CD4-positive, alpha-beta T cell (primary cell): ENCODE measurements around the gene MYO3A. TPM values are rescaled to one million over a fixed set of nuclear protein-coding genes. Genes with fewer than 3 reads are reported as not detected.

ENCODE experiments used
- ATAC-seq: fragments of 200-7000 bp; cut with Tn5 transposase; one replicate; pipeline ENCODE4 v1.10.0; 2022; ENCODE audit warnings: mild to moderate bottlenecking; ENCODE audit not compliant: poor library complexity
- CTCF ChIA-PET: fragments of 350-600 bp; sonication (Branson Sonifier 250); formaldehyde crosslinking; loops from one replicate; lab custom pipeline; 2021; ENCODE audit warnings: antibody characterized with exemption, inconsistent platforms; lab: Charles Lee
- POLR2A ChIA-PET: fragments of 350-600 bp; sonication (Branson Sonifier 250); formaldehyde crosslinking; loops from one replicate; lab custom pipeline; 2021; ENCODE audit warnings: antibody characterized with exemption, inconsistent platforms; lab: Charles Lee
- DNase-seq, 14 experiments: peaks; one replicate each; pipeline ENCODE4 v3.0.0-alpha.2; 2013 to 2020; ENCODE audit warnings: mixed read lengths in 2 of 14
- H3K27ac ChIP-seq, 2 donors: one replicate each; pipeline versions ENCODE4 v1.5.1 to v1.7.0; 2013; ENCODE audit warnings: low read length in 2 of 2, low read depth in 1 of 2, mild to moderate bottlenecking in 1 of 2
- H3K27me3 ChIP-seq, 2 experiments: 1 replicate in 1 of 2; 2 replicates in 1 of 2; pipeline versions ENCODE4 v1.6.1 to v1.7.0; 2013; ENCODE audit warnings: low read length in 2 of 2, control low read depth in 1 of 2, mild to moderate bottlenecking in 1 of 2, moderate library complexity in 1 of 2; ENCODE audit not compliant: insufficient read depth in 2 of 2, control insufficient read depth in 1 of 2
- H3K36me3 ChIP-seq: one replicate; pipeline ENCODE4 v1.6.1; 2013; ENCODE audit warnings: low read length, control low read depth; ENCODE audit not compliant: insufficient read depth
- H3K4me1 ChIP-seq: one replicate; pipeline ENCODE4 v1.6.1; 2013; ENCODE audit warnings: low read length, control low read depth; ENCODE audit not compliant: insufficient read depth
- H3K4me3 ChIP-seq: one replicate; pipeline ENCODE4 v1.5.1; 2013; ENCODE audit warnings: mild to moderate bottlenecking, low read length, moderate library complexity
- H3K9me3 ChIP-seq, 2 experiments: 1 replicate in 1 of 2; 2 replicates in 1 of 2; pipeline versions ENCODE4 v1.6.1 to v1.7.0; 2013; ENCODE audit warnings: low read length in 2 of 2, mild to moderate bottlenecking in 2 of 2, control low read depth in 1 of 2, moderate library complexity in 1 of 2; ENCODE audit not compliant: control insufficient read depth in 1 of 2, insufficient read depth in 1 of 2
- H3K27ac Mint-ChIP-seq: one replicate; pipeline ENCODE4 v1.8.0; 2020; ENCODE audit warnings: mixed read lengths
- H3K27me3 Mint-ChIP-seq: one replicate; pipeline ENCODE4 v1.8.0; 2021; ENCODE audit warnings: mixed read lengths
- H3K36me3 Mint-ChIP-seq: one replicate; pipeline ENCODE4 v1.8.0; 2021; ENCODE audit warnings: low read depth, mixed read lengths
- H3K4me1 Mint-ChIP-seq: one replicate; pipeline ENCODE4 v1.8.0; 2021; ENCODE audit warnings: low read depth, mixed read lengths
- H3K4me3 Mint-ChIP-seq: one replicate; pipeline ENCODE4 v1.8.0; 2020; ENCODE audit warnings: mild to moderate bottlenecking, mixed read lengths
- H3K9me3 Mint-ChIP-seq: one replicate; pipeline ENCODE4 v1.8.0; 2020; ENCODE audit warnings: mixed read lengths
- intact Hi-C, 2 experiments: fragments of 100-400 bp; cut with DNase I in 1 of 2; cut with micrococcal nuclease in 1 of 2; formaldehyde crosslinking; loops; one replicate each; pipeline versions ENCODE4 v1.15.1 to v1.9.0; 2023 to 2025; cut with DNase I, micrococcal nuclease
- total RNA-seq, 174 experiments: library from RNA in 2 of 174; stranded (reverse) in 2 of 174; gene quantifications; one replicate each; pipeline ENCODE4 v1.2.3 and lab custom pipeline; 2021 to 2026
- TF ChIP-seq, protein P1 (sequence below): fragments of 200-600 bp; IDR thresholded peaks from one replicate; pipeline ENCODE4 v1.8.0; 2022; ENCODE audit warnings: antibody characterized with exemption, mild to moderate bottlenecking

MYO3A gene
- total RNA-seq, 2 experiments from 2014 or later, result not detected

DNA sequence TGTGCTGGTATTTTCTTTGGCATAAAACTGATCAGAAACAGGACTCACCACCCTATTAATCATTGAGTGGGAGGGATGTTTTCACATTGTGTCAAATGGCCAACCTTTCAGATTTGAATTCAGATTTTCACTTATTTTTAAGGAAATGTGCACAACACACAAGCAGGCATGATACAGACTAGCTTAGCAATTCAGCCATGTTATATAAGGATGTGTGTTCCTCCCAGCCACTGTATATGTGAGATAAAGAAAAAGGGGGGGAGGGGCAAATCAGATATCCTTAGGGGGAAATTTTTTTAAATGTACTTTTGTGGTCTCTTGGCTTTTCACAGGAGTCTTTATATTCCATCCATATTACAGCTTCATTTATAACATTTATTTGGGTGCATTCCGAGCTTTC, 285.6 kb downstream of the MYO3A start:
- ChIA-PET CTCF (no interaction called here), POLR2A (no interaction called here)
- Mint-ChIP-seq H3K4me1 (peaks cover 25% of the 10 kb centered on the region), H3K27ac (no peak overlapping the region), H3K36me3 (no peaks in the 10 kb centered on the region), H3K27me3 (peaks cover 92% of the 10 kb centered on the region), H3K4me3 (no peak overlapping the region), H3K9me3 (no peaks in the 10 kb centered on the region)
- TF ChIP-seq, protein P1, sequence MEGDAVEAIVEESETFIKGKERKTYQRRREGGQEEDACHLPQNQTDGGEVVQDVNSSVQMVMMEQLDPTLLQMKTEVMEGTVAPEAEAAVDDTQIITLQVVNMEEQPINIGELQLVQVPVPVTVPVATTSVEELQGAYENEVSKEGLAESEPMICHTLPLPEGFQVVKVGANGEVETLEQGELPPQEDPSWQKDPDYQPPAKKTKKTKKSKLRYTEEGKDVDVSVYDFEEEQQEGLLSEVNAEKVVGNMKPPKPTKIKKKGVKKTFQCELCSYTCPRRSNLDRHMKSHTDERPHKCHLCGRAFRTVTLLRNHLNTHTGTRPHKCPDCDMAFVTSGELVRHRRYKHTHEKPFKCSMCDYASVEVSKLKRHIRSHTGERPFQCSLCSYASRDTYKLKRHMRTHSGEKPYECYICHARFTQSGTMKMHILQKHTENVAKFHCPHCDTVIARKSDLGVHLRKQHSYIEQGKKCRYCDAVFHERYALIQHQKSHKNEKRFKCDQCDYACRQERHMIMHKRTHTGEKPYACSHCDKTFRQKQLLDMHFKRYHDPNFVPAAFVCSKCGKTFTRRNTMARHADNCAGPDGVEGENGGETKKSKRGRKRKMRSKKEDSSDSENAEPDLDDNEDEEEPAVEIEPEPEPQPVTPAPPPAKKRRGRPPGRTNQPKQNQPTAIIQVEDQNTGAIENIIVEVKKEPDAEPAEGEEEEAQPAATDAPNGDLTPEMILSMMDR, result no peak
- Histone ChIP-seq H3K27me3 (peaks cover 50 to 81% of the 10 kb centered on the region in 2 experiments), H3K27ac (no peak overlapping the region), H3K4me1 (peaks cover 27% of the 10 kb centered on the region), H3K4me3 (no peak overlapping the region), H3K9me3 (peaks cover 0 to 13% of the 10 kb centered on the region in 2 experiments), H3K36me3 (no peaks in the 10 kb centered on the region)
- ATAC-seq (no peak), DNase-seq (no peak)
- intact Hi-C loops, result loop anchor here in 1 of 2 experiments (10.0 kb wide), 1 partner anchor 55 kb away; no protein-coding TSS in a partner anchor

DNA sequence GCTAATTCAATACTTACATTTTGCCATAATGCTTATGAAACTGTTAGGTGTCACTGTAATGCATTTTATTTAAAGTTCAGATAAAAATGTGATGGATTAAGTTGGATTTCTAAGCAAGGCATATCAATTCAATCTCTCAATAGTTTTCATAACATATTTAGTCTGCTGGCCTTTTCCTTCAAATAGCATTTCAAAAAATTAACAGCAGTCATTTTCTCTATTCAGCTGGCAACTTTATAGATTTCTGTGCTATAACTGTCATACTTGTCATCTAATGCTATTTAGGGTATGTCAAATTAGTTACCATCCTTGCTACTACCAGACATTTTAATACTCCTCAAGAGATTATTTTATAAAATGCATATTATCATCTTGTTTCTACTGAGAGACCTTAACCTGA, 286.9 kb downstream of the MYO3A start:
- POLR2A ChIA-PET, result no interaction called here
- Histone ChIP-seq H3K9me3 (peaks cover 0 to 13% of the 10 kb centered on the region in 2 experiments), H3K4me1 (peaks cover 15% of the 10 kb centered on the region), H3K27ac (no peak overlapping the region), H3K27me3 (peaks cover 39 to 76% of the 10 kb centered on the region in 2 experiments), H3K36me3 (no peaks in the 10 kb centered on the region), H3K4me3 (no peak overlapping the region)
- intact Hi-C loops, result no loop called here
- Mint-ChIP-seq H3K36me3 (no peaks in the 10 kb centered on the region), H3K4me1 (peaks cover 17% of the 10 kb centered on the region), H3K9me3 (no peaks in the 10 kb centered on the region), H3K27me3 (peaks cover 89% of the 10 kb centered on the region), H3K4me3 (no peak overlapping the region), H3K27ac (no peak overlapping the region)
- DNase-seq (no peak), ATAC-seq (no peak)
- CTCF ChIA-PET, result no interaction called here
- TF ChIP-seq, protein P1, result no peak

DNA sequence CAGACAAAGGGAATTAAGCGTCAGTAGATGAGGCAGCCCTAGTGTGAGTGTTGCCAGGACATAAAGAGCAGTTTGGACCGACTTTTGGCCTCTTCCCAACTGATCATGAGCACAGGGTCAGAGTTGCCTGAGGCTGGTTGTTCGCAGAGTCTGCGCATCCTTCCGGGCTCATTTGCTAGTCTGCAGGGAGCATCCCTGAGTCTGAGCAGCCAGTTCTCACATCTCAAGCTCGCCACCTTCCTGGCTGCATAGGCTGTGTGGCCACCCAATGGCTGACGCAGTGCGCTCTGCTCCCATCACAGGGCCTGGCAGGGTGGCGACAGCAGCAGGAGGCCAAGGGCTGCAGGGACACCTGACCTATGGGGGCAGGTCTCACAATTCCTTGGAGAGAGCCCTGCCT, 287.5 kb downstream of the MYO3A start:
- Histone ChIP-seq H3K9me3 (peaks cover 0 to 13% of the 10 kb centered on the region in 2 experiments), H3K36me3 (no peaks in the 10 kb centered on the region), H3K4me3 (no peak overlapping the region), H3K4me1 (peaks cover 8% of the 10 kb centered on the region), H3K27me3 (peaks cover 38 to 70% of the 10 kb centered on the region in 2 experiments), H3K27ac (no peak overlapping the region)
- no peak for DNase-seq
- peaks cover 17% of the 10 kb centered on the region for H3K4me1 Mint-ChIP-seq
- ATAC-seq, result no peak
- H3K36me3 Mint-ChIP-seq, result no peaks in the 10 kb centered on the region
- TF ChIP-seq, protein P1, result no peak
- H3K27me3 Mint-ChIP-seq, result peaks cover 89% of the 10 kb centered on the region
- H3K4me3 Mint-ChIP-seq, result no peak overlapping the region
- intact Hi-C loops, result no loop called here
- CTCF ChIA-PET, result no interaction called here
- no peaks in the 10 kb centered on the region for H3K9me3 Mint-ChIP-seq
- H3K27ac Mint-ChIP-seq, result no peak overlapping the region
- POLR2A ChIA-PET, result no interaction called here
